Measurements from ENCODE around the gene OR2T33. TPM values are rescaled to one million over a fixed set of nuclear protein-coding genes. Genes with fewer than 3 reads are reported as not detected.
"Not testable (repeated sequence)": the region's sequence is repeated elsewhere in the genome, so short reads cannot be mapped to it uniquely, and the experiment has no call there.

OR2T33 gene, protein sequence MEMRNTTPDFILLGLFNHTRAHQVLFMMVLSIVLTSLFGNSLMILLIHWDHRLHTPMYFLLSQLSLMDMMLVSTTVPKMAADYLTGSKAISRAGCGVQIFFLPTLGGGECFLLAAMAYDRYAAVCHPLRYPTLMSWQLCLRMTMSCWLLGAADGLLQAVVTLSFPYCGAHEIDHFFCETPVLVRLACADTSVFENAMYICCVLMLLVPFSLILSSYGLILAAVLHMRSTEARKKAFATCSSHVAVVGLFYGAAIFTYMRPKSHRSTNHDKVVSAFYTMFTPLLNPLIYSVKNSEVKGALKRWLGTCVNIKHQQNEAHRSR
- total RNA-seq (not detected), polyA plus RNA-seq (not detected)
- long read RNA-seq, donor 1, result 0 reads
- long read RNA-seq, donor 2, result 0 reads
- long read RNA-seq, donor 3, result 0 reads
- long read RNA-seq, donor 4, result 0 reads
- long read RNA-seq, donor 5, result 0 reads
- long read RNA-seq, donor 6, result 0 reads
- long read RNA-seq, donor 7, result 0 reads
- long read RNA-seq, donor 8, result 0 reads
- long read RNA-seq, donor 9, result 0 reads
- long read RNA-seq, donor 10, result 0 reads

DNA sequence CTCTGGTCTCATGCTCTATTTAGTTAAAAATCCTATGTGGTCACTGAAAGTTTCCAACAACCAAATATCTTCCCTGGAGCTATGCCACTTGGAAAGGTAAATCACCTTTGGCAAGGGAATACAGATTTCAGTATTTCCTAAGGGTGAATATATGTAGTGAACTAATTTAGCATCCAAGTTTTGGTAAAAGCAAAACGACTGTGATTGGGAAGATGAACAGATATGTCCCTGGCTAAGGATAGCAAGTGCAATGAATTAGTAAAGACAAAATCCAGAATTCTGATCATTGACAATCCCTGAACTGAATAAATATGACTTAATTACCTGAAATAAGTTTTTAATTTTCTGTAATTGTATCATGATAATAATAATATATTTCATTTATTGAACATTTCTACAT is at the start of gene OR2T33:
OR2T33 (minus strand) TSS at position 101 of the 400 bp plus-strand sequence. CDS start 4,162 bp downstream, outside the sequence.
- Histone ChIP-seq H3K27me3 (ENCODE audit: control insufficient read depth in 2 of 2, insufficient read depth in 1 of 2, low read length in 1 of 2) (no peaks in the 10 kb centered on the region), H3K36me3 (ENCODE audit: control insufficient read depth in 2 of 2, insufficient read depth in 2 of 2, low read length in 1 of 2) (no peaks in the 10 kb centered on the region), H3K4me1 (ENCODE audit: control insufficient read depth in 2 of 2, insufficient read depth in 2 of 2, low read length in 2 of 2) (no peaks in the 10 kb centered on the region), H3K27ac (ENCODE audit: low read depth in 1 of 2, low read length in 1 of 2) (no peak within 1 kb of the TSS), H3K9me3 (ENCODE audit: control insufficient read depth in 2 of 2, insufficient read depth in 1 of 2, low read length in 1 of 2) (no peaks in the 10 kb centered on the region), H3K4me3 (ENCODE audit: low read length in 2 of 2) (no peak within 1 kb of the TSS)
- DNase-seq (ENCODE audit: low read depth in 6 of 9, low spot score in 9 of 9), result no peak
- WGBS, result 73% methylated on average over 1 of the region's 1 CpG

DNA sequence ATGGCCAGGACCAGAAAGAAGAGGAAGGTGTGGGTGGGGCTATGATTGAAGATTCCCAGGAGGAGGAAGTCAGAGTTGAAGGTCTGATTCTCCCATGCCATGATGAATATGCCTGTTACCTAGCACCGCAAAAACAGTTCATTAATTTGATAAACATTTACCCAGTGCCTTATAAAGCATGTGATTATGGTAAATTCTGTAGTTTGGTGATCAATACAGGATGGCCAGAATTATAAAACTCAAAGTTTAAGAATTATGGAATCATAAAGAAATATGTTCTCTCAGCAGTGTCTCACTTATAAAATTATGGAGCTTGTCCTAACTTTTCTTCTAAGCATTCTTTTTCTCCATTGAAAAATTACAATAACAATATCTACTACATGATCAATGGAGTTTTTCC is 46.7 kb upstream of the OR2T33 start, which contains the start of gene OR2M7:
OR2M7 (minus strand) TSS at position 101 of the 400 bp plus-strand sequence; CDS start at position 101, 0 bp downstream.
- no peaks in the 10 kb centered on the region for H3K36me3 ChIP-seq (ENCODE audit: control insufficient read depth in 2 of 2, insufficient read depth in 2 of 2, low read length in 1 of 2)
- DNase-seq (ENCODE audit: low read depth in 6 of 9, low spot score in 9 of 9), result no peak
- H3K27me3 ChIP-seq (ENCODE audit: control insufficient read depth in 2 of 2, insufficient read depth in 1 of 2, low read length in 1 of 2), result no peaks in the 10 kb centered on the region
- H3K27ac ChIP-seq (ENCODE audit: low read depth in 1 of 2, low read length in 1 of 2), result no peak within 1 kb of the TSS
- no peaks in the 10 kb centered on the region for H3K9me3 ChIP-seq (ENCODE audit: control insufficient read depth in 2 of 2, insufficient read depth in 1 of 2, low read length in 1 of 2)
- 96% methylated on average over 1 of the region's 1 CpG for WGBS
- no peaks in the 10 kb centered on the region for H3K4me1 ChIP-seq (ENCODE audit: control insufficient read depth in 2 of 2, insufficient read depth in 2 of 2, low read length in 2 of 2)
- H3K4me3 ChIP-seq (ENCODE audit: low read length in 2 of 2), result no peak within 1 kb of the TSS

GRCh38 chr1:248316796-248317195 is 39.0 kb upstream of the OR2T33 start:
- Histone ChIP-seq H3K4me3 (ENCODE audit: low read length in 2 of 2) (no peak overlapping the region), H3K4me1 (ENCODE audit: control insufficient read depth in 2 of 2, insufficient read depth in 2 of 2, low read length in 2 of 2) (no peaks in the 10 kb centered on the region), H3K9me3 (ENCODE audit: control insufficient read depth in 2 of 2, insufficient read depth in 1 of 2, low read length in 1 of 2) (peaks cover 0 to 24% of the 10 kb centered on the region in 2 donors), H3K27ac (ENCODE audit: low read depth in 1 of 2, low read length in 1 of 2) (no peak overlapping the region), H3K36me3 (ENCODE audit: control insufficient read depth in 2 of 2, insufficient read depth in 2 of 2, low read length in 1 of 2) (no peaks in the 10 kb centered on the region), H3K27me3 (ENCODE audit: control insufficient read depth in 2 of 2, insufficient read depth in 1 of 2, low read length in 1 of 2) (no peaks in the 10 kb centered on the region)
- WGBS, result 87% methylated on average over 11 of the region's 11 CpGs
- DNase-seq (ENCODE audit: low read depth in 6 of 9, low spot score in 9 of 9), result no peak

DNA sequence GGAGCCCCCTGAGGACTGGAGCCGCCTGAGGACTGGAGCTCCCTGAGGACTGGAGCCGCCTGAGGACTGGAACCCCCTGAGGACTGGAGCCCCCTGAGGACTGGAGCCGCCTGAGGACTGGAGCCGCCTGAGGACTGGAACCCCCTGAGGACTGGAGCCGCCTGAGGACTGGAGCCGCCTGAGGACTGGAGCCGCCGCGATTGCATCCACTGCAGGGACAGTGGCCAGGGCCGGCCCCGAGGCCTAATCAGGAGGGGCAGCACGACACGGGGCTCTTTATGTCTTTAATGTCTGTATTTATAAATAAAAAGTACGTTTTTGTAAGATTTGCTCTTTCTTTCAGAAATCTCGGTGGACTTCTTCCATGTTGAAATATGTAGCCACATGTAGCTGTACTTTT is 29.0 kb upstream of the OR2T33 start:
- H3K27ac ChIP-seq (ENCODE audit: low read depth in 1 of 2, low read length in 1 of 2); H3K4me3 ChIP-seq (ENCODE audit: low read length in 2 of 2); DNase-seq (ENCODE audit: low read depth in 6 of 9, low spot score in 9 of 9); H3K36me3 ChIP-seq (ENCODE audit: control insufficient read depth in 2 of 2, insufficient read depth in 2 of 2, low read length in 1 of 2); H3K27me3 ChIP-seq (ENCODE audit: control insufficient read depth in 2 of 2, insufficient read depth in 1 of 2, low read length in 1 of 2); H3K4me1 ChIP-seq (ENCODE audit: control insufficient read depth in 2 of 2, insufficient read depth in 2 of 2, low read length in 2 of 2): not testable (repeated sequence)
- peaks cover 0 to 13% of the 10 kb centered on the region in 2 donors for H3K9me3 ChIP-seq (ENCODE audit: control insufficient read depth in 2 of 2, insufficient read depth in 1 of 2, low read length in 1 of 2)
- 88% methylated on average over 15 of the region's 15 CpGs for WGBS

- Histone ChIP-seq H3K4me3 (ENCODE audit: low read length in 2 of 2) (no peak overlapping the region), H3K36me3 (ENCODE audit: control insufficient read depth in 2 of 2, insufficient read depth in 2 of 2, low read length in 1 of 2) (no peaks in the 10 kb centered on the region), H3K9me3 (ENCODE audit: control insufficient read depth in 2 of 2, insufficient read depth in 1 of 2, low read length in 1 of 2) (peaks cover 0 to 13% of the 10 kb centered on the region in 2 donors), H3K4me1 (ENCODE audit: control insufficient read depth in 2 of 2, insufficient read depth in 2 of 2, low read length in 2 of 2) (no peaks in the 10 kb centered on the region), H3K27me3 (ENCODE audit: control insufficient read depth in 2 of 2, insufficient read depth in 1 of 2, low read length in 1 of 2) (no peaks in the 10 kb centered on the region), H3K27ac (ENCODE audit: low read depth in 1 of 2, low read length in 1 of 2) (no peak overlapping the region)
- DNase-seq (ENCODE audit: low read depth in 6 of 9, low spot score in 9 of 9), result no peak
- 93% methylated on average over 19 of the region's 19 CpGs for WGBS
Measured at GRCh38 chr1:248306103-248306502, 28.3 kb upstream of the OR2T33 start.

- H3K27ac ChIP-seq (ENCODE audit: low read depth in 1 of 2, low read length in 1 of 2); DNase-seq (ENCODE audit: low read depth in 6 of 9, low spot score in 9 of 9); H3K27me3 ChIP-seq (ENCODE audit: control insufficient read depth in 2 of 2, insufficient read depth in 1 of 2, low read length in 1 of 2); H3K4me3 ChIP-seq (ENCODE audit: low read length in 2 of 2); H3K4me1 ChIP-seq (ENCODE audit: control insufficient read depth in 2 of 2, insufficient read depth in 2 of 2, low read length in 2 of 2); H3K36me3 ChIP-seq (ENCODE audit: control insufficient read depth in 2 of 2, insufficient read depth in 2 of 2, low read length in 1 of 2): not testable (repeated sequence)
- peaks cover 0 to 13% of the 10 kb centered on the region in 2 donors for H3K9me3 ChIP-seq (ENCODE audit: control insufficient read depth in 2 of 2, insufficient read depth in 1 of 2, low read length in 1 of 2)
- 83% methylated on average over 9 of the region's 9 CpGs for WGBS
Measured at GRCh38 chr1:248305672-248306071, 27.9 kb upstream of the OR2T33 start.

DNA sequence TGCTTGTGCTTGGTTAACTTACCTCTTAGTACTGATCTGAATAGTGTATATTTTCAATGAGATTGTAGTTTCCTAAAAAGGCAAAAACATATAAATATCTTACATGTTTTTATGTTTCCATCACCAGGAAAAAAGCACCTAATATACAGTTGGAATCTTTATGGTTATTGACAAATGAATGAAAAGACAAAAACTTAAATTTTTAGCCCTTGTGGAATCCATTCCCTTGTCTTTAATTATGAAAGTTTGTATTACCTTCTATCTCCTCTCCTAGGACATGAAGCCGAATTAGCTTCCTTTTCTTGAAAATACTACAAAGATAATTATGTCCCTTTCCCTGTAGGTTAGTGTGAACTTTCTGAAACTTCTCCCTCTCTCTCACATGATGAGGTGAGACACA is 25.5 kb upstream of the OR2T33 start, which contains the start of gene OR2T12:
OR2T12 (minus strand) TSS at position 101 of the 400 bp plus-strand sequence. CDS start 7,846 bp downstream, outside the sequence.
- no peaks in the 10 kb centered on the region for H3K4me1 ChIP-seq (ENCODE audit: control insufficient read depth in 2 of 2, insufficient read depth in 2 of 2, low read length in 2 of 2)
- no peak within 1 kb of the TSS for H3K4me3 ChIP-seq (ENCODE audit: low read length in 2 of 2)
- peaks cover 0 to 9% of the 10 kb centered on the region in 2 donors for H3K9me3 ChIP-seq (ENCODE audit: control insufficient read depth in 2 of 2, insufficient read depth in 1 of 2, low read length in 1 of 2)
- no peaks in the 10 kb centered on the region for H3K36me3 ChIP-seq (ENCODE audit: control insufficient read depth in 2 of 2, insufficient read depth in 2 of 2, low read length in 1 of 2)
- H3K27ac ChIP-seq (ENCODE audit: low read depth in 1 of 2, low read length in 1 of 2), result no peak within 1 kb of the TSS
- WGBS, result 94% methylated on average over 1 of the region's 1 CpG
- H3K27me3 ChIP-seq (ENCODE audit: control insufficient read depth in 2 of 2, insufficient read depth in 1 of 2, low read length in 1 of 2), result no peaks in the 10 kb centered on the region
- DNase-seq (ENCODE audit: low read depth in 6 of 9, low spot score in 9 of 9), result no peak

DNA sequence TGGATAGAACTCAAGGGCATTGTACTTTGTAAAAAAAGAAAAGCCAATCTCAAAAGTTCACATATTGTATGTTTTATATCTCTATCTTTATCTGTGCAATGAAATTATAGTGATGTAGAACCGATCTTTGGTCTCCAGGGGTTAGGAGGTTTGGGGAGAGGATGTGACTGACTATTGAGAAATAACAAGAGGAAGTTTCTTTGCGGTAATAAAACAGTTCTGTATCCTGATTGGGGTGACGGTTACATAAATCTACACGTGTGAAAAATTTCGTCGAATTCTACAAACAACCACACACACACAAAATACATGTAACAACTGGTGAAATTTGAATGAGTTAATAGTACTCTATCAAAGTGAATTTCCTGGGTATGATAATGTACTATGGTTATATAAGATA is 10.6 kb upstream of the OR2T33 start:
- 16% methylated on average over 6 of the region's 6 CpGs for WGBS
- Histone ChIP-seq H3K4me3 (ENCODE audit: low read length in 2 of 2) (no peak overlapping the region), H3K27me3 (ENCODE audit: control insufficient read depth in 2 of 2, insufficient read depth in 1 of 2, low read length in 1 of 2) (no peaks in the 10 kb centered on the region), H3K27ac (ENCODE audit: low read depth in 1 of 2, low read length in 1 of 2) (no peak overlapping the region), H3K36me3 (ENCODE audit: control insufficient read depth in 2 of 2, insufficient read depth in 2 of 2, low read length in 1 of 2) (no peaks in the 10 kb centered on the region), H3K4me1 (ENCODE audit: control insufficient read depth in 2 of 2, insufficient read depth in 2 of 2, low read length in 2 of 2) (no peaks in the 10 kb centered on the region), H3K9me3 (ENCODE audit: control insufficient read depth in 2 of 2, insufficient read depth in 1 of 2, low read length in 1 of 2) (peaks cover 0 to 4% of the 10 kb centered on the region in 2 donors)
- no peak for DNase-seq (ENCODE audit: low read depth in 6 of 9, low spot score in 9 of 9)

DNA sequence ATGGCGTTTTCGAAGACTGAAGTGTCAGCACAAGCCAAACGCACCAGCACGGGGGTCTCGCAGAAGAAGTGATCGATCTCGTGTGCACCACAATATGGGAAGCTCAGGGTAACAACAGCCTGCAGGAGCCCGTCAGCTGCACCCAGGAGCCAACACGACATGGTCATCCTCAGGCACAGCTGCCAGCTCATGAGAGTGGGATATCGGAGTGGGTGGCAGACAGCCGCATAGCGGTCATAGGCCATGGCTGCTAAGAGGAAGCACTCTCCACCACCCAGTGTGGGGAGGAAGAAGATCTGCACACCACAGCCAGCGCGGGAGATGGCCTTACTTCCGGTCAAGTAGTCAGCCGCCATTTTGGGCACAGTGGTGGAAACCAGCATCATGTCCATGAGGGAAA is 4.6 kb downstream of the OR2T33 start:
- 98% methylated on average over 8 of the region's 16 CpGs for WGBS
- not testable (repeated sequence) for H3K27ac ChIP-seq (ENCODE audit: low read depth in 1 of 2, low read length in 1 of 2); H3K36me3 ChIP-seq (ENCODE audit: control insufficient read depth in 2 of 2, insufficient read depth in 2 of 2, low read length in 1 of 2); H3K9me3 ChIP-seq (ENCODE audit: control insufficient read depth in 2 of 2, insufficient read depth in 1 of 2, low read length in 1 of 2); DNase-seq (ENCODE audit: low read depth in 6 of 9, low spot score in 9 of 9); H3K4me1 ChIP-seq (ENCODE audit: control insufficient read depth in 2 of 2, insufficient read depth in 2 of 2, low read length in 2 of 2); H3K4me3 ChIP-seq (ENCODE audit: low read length in 2 of 2); H3K27me3 ChIP-seq (ENCODE audit: control insufficient read depth in 2 of 2, insufficient read depth in 1 of 2, low read length in 1 of 2)
